ENCODE data around the gene ARFRP1.
A peak's percentile ranks its signal among the peaks of the same experiment; 100 is the strongest.
"Not testable (repeated sequence)": the region's sequence is repeated elsewhere in the genome, so short reads cannot be mapped to it uniquely, and the experiment has no call there.

Gene ARFRP1

GRCh38 chr20:63675681-63676368, 32.0 kb downstream of the ARFRP1 start:
- DNase-seq (ENCODE audit: low spot score): no peak

DNA sequence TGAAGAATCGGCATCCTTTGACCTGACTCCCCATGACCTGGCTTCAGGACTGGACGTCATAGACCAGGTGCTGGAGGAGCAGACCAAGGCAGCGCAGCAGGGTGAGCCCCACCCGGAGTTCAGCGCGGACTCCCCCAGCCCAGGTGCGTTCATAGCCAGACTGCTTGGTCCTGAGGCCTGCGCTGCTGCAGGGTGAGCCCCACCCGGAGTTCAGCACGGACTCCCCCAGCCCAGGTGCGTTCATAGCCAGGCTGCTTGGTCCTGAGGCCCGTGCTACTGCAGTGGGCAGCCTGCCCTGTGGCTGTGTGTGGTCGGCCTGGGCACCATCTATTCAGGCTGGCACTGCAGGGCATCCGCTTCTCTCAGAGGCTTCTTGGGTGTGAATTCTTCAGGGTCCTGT, 33.8 kb downstream of the ARFRP1 start:
- DNase-seq (ENCODE audit: low spot score): no peak

DNA sequence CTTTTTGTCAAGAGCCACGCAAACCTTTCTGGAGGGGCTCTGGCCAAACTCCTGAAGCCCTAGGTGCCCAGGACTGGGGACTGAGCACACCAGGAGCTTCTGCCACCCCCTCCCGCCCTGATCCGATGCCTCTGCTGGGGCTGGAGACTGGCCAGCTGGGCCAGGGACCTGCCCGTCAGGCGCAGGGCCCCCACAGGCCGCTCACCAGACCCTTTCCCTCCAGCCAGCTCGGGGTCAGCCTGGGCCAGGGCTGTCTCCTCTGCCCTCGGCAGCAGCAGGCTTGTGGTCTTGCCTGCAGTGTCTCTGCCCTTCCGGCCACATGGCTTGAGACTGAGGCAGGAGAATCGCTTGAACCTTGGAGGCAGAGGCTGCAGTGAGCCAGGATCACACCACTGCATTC, 35.1 kb downstream of the ARFRP1 start:
- no peak for DNase-seq (ENCODE audit: low spot score)

GRCh38 chr20:63671695-63672094, 36.1 kb downstream of the ARFRP1 start:
- DNase-seq (ENCODE audit: low spot score): not testable (repeated sequence)

DNA sequence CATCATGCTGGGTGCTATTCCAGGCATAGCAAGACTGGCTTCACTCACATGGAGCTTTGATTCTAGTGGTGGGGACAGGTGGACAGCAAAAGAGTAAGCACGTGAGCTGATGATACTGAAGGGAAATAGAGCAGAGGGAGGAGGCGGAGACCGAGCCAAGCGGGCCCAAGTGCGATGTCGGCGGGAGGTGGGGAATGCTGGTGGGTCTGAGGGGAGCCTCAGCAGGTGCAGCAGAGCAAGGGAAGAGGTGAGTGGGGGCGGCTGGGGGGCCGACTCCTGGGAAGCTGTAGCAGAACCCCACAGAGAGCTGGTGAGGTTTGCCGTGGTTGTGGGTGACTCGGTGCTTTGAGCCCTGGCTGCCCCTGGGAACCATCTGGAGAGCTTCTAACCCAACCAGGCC, 39.4 kb downstream of the ARFRP1 start:
- DNase-seq (ENCODE audit: low spot score): no peak

DNA sequence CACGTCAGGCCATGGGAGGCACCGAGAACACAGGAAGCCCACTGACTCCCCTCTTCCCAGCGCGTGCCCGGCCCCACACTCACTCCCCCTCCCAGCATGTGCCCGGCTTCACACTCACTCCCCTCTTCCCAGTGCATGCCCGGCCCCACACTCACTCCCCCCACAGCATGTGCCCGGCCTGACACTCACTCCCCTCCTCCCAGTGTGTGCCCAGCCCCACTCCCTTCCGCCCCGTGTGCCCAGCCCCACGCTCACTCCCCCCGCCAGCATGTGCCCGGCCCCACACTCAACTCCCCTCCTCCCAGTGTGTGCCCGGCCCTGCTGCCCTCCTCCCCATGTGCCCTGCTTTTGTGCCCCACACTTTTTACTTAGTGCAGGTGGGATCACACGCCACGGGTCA, 39.9 kb downstream of the ARFRP1 start:
- no peak for DNase-seq (ENCODE audit: low spot score)

GRCh38 chr20:63665708-63666107, 42.1 kb downstream of the ARFRP1 start:
- no peak for DNase-seq (ENCODE audit: low spot score)

DNA sequence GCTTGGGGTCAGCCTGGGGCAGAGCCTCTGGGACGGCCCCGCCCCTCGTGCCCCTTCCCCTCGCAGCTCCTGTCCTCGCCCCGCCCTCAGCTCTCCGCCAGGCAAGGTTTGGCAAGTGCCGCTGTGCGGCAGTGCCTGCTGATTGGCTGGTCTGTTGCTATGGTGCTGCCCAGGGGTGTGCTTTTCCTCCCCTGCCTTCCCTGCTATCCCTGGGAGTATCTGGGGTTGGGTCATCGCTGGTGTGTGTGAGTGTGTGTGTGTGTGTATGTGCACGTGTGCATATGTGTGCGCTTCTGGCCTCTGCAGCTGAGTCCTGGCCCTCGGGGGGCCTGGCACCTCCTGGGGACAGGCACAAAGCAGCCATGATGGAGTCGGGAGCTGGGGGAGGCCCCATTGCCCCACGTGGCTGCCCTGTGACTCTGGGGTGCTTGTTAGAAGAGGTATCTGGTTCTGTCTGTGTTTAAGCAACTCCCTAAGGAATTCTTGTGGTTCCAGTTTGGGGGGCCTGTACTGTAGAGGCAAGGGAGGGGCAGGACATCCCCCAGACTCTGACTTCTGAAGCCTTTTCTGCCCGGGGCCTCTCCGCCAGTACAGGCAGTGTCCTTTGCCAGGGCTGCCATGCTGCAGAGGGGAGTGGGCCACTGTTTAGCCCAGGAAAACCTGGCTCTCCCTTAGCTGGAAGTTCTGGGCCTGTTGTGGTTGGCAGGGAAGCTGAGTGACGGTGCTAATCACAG, 42.7 kb downstream of the ARFRP1 start:
- no peak for DNase-seq (ENCODE audit: low spot score)

DNA sequence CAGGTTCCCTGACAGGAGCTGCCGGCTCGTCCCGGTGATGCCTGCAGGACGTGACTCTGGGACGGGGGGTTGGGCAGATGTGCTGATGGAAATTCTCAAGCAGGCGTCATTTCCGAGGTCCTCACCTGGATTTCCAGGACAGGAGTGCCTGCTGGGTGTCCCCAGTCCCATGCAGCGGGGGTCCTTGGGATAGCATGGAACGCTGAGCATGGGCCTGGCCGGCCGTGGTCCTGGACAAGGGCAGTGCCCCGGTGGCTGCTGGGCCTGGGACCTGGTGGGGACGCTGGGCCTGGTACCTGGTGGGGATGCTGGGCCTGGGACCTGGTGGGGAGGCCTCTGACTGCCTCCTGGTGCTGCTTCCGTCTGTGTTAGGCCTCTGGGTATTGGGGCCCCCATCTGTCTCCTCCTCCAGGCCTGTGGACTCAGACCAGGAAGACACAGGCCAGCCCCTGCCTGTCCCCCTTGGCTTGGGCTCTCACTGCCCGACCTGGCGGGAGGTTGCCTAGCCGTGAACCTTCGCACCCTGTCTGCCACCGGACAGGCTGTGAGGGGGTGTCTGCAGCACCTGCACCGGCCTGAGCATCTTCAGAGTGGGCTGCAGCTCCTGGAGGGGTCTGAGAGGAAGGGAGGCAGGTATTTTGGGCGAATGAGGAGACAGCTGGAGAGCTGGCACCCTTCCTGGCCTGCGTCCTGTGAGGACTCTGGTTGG, 43.5 kb downstream of the ARFRP1 start:
- no peak for DNase-seq (ENCODE audit: low spot score)

- no peak for DNase-seq (ENCODE audit: low spot score)
These were observed 44.3 kb downstream of the ARFRP1 start for GRCh38 chr20:63663332-63664066.

DNA sequence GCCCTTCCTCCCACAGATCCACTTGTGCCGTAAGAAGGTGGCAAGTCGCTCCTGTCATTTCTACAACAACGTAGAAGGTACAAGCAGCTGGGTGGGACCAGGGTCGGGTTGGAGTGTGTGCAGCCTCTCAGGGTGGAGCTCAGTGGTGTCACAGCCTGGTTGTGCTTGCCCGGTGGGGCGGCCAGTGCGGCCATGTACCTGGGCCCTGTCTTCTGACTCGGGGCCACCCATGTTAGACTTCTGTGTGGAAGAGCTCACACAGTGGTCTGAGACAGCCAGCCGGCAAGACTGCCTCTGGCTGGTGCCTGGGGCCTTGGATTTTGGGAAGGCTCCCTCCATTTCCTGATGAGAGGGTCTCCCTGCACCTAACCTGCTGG, 45.0 kb downstream of the ARFRP1 start:
- DNase-seq (ENCODE audit: low spot score): no peak

GRCh38 chr20:63661959-63662812, 45.6 kb downstream of the ARFRP1 start:
- no peak for DNase-seq (ENCODE audit: low spot score)

GRCh38 chr20:63661108-63661507, 46.7 kb downstream of the ARFRP1 start:
- no peak for DNase-seq (ENCODE audit: low spot score)

DNA sequence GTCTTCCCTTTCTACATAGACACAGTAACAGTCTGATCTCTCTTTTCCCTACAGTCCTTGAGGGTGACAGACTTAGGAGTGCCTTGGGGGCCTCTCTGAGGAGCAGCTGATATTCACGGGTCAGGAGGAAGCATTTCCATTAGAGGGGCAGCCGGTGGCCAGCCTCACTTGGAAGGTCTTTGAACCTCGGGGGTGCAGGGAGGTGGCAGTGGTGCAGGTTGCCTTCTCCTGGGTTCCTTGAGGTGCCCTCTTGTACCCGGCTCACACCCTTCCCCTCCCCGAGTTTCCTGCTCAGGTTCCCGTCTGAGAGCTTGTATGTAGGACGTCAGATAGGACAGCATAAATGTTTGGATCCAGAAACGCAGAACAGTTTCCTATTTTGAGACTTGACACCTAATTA, 47.2 kb downstream of the ARFRP1 start:
- no peak for DNase-seq (ENCODE audit: low spot score)

DNA sequence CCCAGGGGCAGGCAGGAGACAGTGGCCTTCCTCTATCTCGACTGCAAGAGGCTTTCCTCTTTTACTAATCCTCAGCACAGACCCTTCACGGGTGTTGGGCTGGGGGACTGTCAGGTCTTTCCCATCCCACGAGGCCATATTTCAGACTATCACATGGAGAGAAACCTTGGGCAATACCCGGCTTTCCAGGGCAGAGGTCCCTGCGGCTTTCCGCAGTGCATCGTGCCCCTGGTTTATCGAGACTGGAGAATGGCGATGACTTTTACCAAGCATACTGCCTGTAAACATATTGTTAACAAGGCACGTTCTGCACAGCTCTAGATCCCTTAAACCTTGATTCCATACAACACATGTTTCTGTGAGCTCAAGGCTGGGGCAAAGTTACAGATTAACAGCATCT, 47.6 kb downstream of the ARFRP1 start:
- DNase-seq (ENCODE audit: low spot score): not testable (repeated sequence)

- no peak for DNase-seq (ENCODE audit: low spot score)
These were observed 48.4 kb downstream of the ARFRP1 start for GRCh38 chr20:63659370-63659769.

- peak; percentile 58 for DNase-seq (ENCODE audit: low spot score)
These were observed 49.0 kb downstream of the ARFRP1 start for GRCh38 chr20:63658749-63659187.

DNA sequence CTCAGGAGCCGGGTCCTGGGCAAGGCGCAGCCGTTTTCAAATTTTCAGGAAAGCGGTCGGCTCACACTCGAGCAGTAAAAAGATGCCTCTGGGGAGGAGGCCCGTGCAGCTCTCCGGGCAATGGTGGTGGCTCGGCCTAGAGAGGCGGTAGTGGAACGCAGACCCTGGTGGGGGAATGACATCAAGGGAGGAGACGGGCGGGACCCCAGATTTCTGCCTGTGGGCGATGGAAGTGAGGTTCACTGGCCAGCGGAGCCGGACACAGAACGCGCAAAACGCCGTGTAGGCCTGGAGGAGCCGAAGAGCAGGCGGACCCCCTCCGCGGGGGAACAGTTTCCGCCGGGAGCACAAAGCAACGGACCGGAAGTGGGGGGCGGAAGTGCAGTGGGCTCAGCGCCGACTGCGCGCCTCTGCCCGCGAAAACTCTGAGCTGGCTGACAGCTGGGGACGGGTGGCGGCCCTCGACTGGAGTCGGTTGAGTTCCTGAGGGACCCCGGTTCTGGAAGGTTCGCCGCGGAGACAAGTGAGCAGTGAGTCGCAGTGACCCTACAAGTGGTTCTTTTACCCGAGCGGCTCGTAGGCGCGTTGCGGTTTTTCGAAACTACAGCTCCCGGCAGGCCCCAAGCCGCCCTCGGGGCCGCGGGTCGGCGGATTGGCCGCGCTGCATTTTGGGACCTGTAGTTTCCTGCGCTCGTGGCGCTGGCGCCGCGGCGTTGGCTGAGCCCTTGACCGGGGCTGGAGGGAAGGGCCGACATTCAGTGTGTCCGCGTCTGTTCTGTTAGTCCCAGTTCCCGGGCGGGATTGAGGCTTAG, 49.6 kb downstream of the ARFRP1 start, which contains the start of gene RTEL1:
Gene RTEL1 (plus strand): TSS at position 376 of the 812 bp plus-strand sequence. CDS start 1,091 bp downstream, outside the sequence.
- peak; percentile 97 for DNase-seq (ENCODE audit: low spot score)

DNA sequence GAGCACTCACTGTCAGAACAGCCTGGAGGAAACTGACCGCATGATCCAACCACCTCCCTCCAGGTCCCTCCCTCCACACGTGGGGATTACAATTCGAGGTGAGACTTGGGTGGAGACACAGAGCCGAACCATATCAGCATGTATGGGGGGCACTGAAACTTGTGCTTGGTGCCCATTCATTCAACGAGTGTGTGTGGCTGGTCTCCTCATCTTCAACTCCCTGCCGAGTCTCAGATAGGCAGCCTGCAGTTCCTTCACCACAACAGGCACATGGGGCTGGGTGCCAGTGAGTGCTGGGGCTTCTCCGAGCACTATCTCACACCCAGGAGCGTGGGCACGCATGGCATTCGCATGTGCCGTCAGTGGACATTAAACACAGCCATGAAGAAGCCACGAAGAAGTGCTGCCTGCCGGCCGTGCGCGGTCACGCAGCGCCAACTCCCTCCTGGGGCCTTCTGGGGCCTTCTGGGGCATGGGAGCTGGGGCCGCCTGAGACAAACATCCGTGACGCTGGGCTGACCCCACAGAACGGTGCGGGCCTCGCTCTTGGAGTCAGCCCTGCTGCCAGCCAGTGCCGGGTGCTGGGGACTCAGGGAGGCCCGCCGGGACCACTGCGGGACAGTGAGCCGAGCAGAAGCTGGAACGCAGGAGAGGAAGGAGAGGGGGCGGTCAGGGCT, 50.4 kb downstream of the ARFRP1 start:
- peak; percentile 43 for DNase-seq (ENCODE audit: low spot score)

GRCh38 chr20:63656451-63656850, 51.3 kb downstream of the ARFRP1 start:
- no peak for DNase-seq (ENCODE audit: low spot score)

Data from AG20443 (cell line).